Umbilical cord (tissue), 2 donors: ENCODE measurements around the gene FAM227B. TPM values are rescaled to one million over a fixed set of nuclear protein-coding genes. Genes with fewer than 3 reads are reported as not detected.
A peak's percentile ranks its signal among the peaks of the same experiment; 100 is the strongest.

Source experiments
- DNase-seq: peaks from one replicate; pipeline ENCODE4 v3.0.0-alpha.2; 2015; ENCODE audit warnings: low spot score
- total RNA-seq: library from RNA; depleted of rRNA; stranded (reverse); fragments of >200 nt; gene quantifications from one replicate; pipeline ENCODE4 v1.2.3, GENCODE V29; 2014; ENCODE audit warnings: low replicate concordance; ENCODE audit not compliant: insufficient read depth

The FAM227B gene
- total RNA-seq, 1 donor from 2014 or later, result 8.9 TPM

GRCh38 chr15:49296258-49296657, 324.4 kb downstream of the FAM227B start:
- no peak for DNase-seq

- DNase-seq, result no peak
Observed at GRCh38 chr15:49293941-49294340, 326.7 kb downstream of the FAM227B start.

GRCh38 chr15:49290191-49290590, 330.4 kb downstream of the FAM227B start:
- DNase-seq, result no peak

GRCh38 chr15:49288391-49288790, 332.2 kb downstream of the FAM227B start:
- no peak for DNase-seq

GRCh38 chr15:49287481-49287880, 333.1 kb downstream of the FAM227B start:
- DNase-seq, result no peak

GRCh38 chr15:49286649-49287404, 333.8 kb downstream of the FAM227B start:
- peak; percentile 45 for DNase-seq

GRCh38 chr15:49282366-49282765, 338.3 kb downstream of the FAM227B start:
- DNase-seq, result no peak

GRCh38 chr15:49279521-49280456, 340.8 kb downstream of the FAM227B start:
- DNase-seq, result no peak

GRCh38 chr15:49278751-49279150, 341.9 kb downstream of the FAM227B start:
- DNase-seq, result no peak

Other genes with a start within 250 kb of the FAM227B start
- 32.7 TPM for gene FGF7, start 197.6 kb downstream of the FAM227B start, total RNA-seq
- 15.6 TPM for gene DTWD1, start 230 bp upstream of the FAM227B start, total RNA-seq